HAP-1 (cell line): ENCODE data around the gene MYH15.
"Not testable (repeated sequence)": the region's sequence is repeated elsewhere in the genome, so short reads cannot be mapped to it uniquely, and the experiment has no call there.

Experiments used
- DNase-seq, 2 experiments: peaks; one replicate each; pipeline ENCODE4 v3.0.0-alpha.2; 2016 to 2020; ENCODE audit warnings: low spot score in 2 of 2
- H3K27me3 ChIP-seq: fragments of 250-450 bp; sonication (Bioruptor Pico); 2 replicates; pipeline ENCODE4 v1.5.1; 2020; ENCODE audit warnings: low read depth, mild to moderate bottlenecking, moderate library complexity
- H3K36me3 ChIP-seq: fragments of 250-450 bp; sonication (Bioruptor Pico); replicated peaks from 2 replicates; pipeline ENCODE4 v1.5.1; 2020; ENCODE audit warnings: mild to moderate bottlenecking
- H3K4me1 ChIP-seq: fragments of 250-450 bp; sonication (Bioruptor Pico); 2 replicates; pipeline ENCODE4 v1.5.1; 2020; ENCODE audit warnings: mild to moderate bottlenecking
- H3K4me3 ChIP-seq: fragments of 250-450 bp; sonication (Bioruptor Pico); 2 replicates; pipeline ENCODE4 v1.5.1; 2020; ENCODE audit warnings: mild to moderate bottlenecking, moderate library complexity
- H3K9me3 ChIP-seq: fragments of 250-450 bp; sonication (Bioruptor Pico); 2 replicates; pipeline ENCODE4 v1.5.1; 2020; ENCODE audit warnings: mild to moderate bottlenecking, moderate library complexity
- in situ Hi-C: fragments of 300-500 bp; cut with MboI; formaldehyde crosslinking; loops from 3 replicates; pipeline ENCODE4 v1.14.3; 2020; ENCODE audit warnings: low sequenced_read_pairs, inconsistent platforms, mixed read lengths

MYH15 gene

DNA sequence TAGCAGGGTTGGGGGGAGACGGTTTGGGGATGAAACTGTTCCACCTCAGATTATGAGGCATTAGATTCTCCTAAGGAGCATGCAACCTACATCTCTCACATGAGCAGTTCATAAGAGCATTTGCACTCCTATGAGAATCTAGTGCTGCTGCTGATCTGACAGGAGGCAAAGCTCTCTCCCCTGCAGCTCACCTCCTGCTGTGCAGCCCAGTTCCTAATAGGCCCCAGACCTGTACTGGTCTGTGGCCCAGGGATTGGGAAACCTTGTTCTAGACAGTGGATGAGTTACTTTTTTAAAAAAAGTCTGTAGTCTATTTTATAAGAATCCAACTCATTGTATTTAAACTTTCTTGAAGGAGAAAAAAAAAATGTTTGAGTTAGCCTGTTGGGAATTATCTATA lies 114.1 kb downstream of the MYH15 start:
- peaks cover 19% of the 10 kb centered on the region for H3K4me1 ChIP-seq
- no peak overlapping the region for H3K4me3 ChIP-seq
- H3K36me3 ChIP-seq = no peaks in the 10 kb centered on the region
- no peak for DNase-seq
- H3K9me3 ChIP-seq = no peaks in the 10 kb centered on the region
- in situ Hi-C loops = no loop called here
- no peaks in the 10 kb centered on the region for H3K27me3 ChIP-seq

DNA sequence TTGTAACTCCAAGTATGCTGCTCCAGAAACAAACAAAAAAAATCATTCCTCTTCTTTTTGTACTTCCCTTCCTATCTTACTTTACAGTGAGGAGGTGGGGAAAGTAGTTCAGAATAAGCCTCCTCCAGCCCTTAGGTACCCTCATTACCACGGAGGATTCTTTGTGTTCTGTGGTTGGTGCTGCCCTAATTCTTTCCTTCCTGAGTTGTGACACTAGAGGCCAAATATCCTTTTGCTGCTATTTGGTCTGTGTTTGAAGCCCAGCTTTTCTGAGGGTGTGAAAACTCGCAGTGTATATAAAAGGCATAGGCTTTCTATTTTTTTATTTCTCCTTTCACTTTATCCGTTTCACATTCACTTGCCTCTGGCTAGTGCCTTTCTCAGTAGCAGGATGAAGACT lies 115.8 kb downstream of the MYH15 start:
- no peak for DNase-seq
- Histone ChIP-seq H3K4me1 (peaks cover 24% of the 10 kb centered on the region), H3K9me3 (no peaks in the 10 kb centered on the region), H3K4me3 (no peak overlapping the region), H3K27me3 (no peaks in the 10 kb centered on the region), H3K36me3 (no peaks in the 10 kb centered on the region)
- in situ Hi-C loops = no loop called here

DNA sequence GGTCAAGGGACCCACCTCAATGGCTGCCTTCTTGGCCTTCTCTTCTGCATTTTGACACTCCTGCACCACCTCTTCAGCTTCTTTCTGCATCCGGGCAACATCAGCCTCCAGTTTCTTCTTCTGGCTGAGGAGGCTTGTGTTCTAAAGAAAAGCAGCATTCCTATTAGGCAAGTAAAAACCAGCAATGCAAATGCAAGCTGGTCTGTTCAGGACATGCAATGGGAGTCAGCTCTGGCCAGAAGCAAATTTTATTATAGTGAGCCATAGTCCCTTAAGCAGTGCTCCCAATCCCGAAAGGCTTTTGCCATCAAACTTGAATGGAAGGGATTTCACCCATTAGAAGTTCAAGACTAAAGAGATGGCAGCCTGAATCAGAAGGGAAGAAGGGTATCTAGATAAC lies 116.4 kb downstream of the MYH15 start:
- Histone ChIP-seq H3K36me3 (no peaks in the 10 kb centered on the region), H3K4me3 (no peak overlapping the region), H3K4me1 (peaks cover 29% of the 10 kb centered on the region), H3K9me3 (no peaks in the 10 kb centered on the region), H3K27me3 (no peaks in the 10 kb centered on the region)
- in situ Hi-C loops = no loop called here
- DNase-seq = no peak

DNA sequence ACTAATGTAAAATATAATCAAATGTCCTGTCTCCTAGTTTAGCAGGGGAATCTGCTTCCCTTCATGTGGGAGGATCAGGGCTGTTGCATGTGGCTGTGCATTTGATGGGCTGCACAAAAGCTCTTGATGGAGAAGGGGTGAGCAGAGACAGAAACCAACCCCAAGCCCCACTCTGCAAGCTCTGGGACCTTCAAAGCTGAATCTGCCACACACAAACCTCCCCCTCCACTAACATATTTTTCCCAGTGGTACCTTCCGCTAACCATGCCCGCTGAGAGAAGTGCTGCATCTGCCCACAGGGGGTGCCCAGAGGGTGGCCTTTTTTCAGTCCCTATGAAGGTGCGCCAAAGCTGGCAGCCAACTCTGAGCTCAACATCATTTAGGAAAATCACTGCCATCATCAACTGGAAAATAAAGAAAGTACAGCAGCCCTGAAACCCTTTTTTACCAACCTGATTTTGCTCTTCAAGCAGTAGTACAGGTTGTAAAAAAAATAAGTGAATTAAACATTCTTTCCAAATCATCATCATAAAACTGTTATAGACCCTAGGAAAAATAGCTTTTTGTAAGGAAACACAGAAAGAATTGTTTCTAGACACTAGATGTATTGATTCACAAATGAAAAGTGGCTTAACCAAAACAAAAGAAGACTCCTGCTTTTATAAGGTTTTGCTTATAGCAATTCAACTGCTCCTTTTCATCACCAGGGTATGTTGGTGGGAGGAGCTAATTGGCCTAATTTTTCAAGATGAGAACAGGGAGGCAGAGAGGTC lies 117.1 kb downstream of the MYH15 start:
- no peaks in the 10 kb centered on the region for H3K36me3 ChIP-seq
- peak; percentile 77 to 92 for DNase-seq
- H3K9me3 ChIP-seq = no peaks in the 10 kb centered on the region
- H3K27me3 ChIP-seq = no peaks in the 10 kb centered on the region
- peaks cover 29% of the 10 kb centered on the region for H3K4me1 ChIP-seq
- no peak overlapping the region for H3K4me3 ChIP-seq
- in situ Hi-C loops = no loop called here

DNA sequence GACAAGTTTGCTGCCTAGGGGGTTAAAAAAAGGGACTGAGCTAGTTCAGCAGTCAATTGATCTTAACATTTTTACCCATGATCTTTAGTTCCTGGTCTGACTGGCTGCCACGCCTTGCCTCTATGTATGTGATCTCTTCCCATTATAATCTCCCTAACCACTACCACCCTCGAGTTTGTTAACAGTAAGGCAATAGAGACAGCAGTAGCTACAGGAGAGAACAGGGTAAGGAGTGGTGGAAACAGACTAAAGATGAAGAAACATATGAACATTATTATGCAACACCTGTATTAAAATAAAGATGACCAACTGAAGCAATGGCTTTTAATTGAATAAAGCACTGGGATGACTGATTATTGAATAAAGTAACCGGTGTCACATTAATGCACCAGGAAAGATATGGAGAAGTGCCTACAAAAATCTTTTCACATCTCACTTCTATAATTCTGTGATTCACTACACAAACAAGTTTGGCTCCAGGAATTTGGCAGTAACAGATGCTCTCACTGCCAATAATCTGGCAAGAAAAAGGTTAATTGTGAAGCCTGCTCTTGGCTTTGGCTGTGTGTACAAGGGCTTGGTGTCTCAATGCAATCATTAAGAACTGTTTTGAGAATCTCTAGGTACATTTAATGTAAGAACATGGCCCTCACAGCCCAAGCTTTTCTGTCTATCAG lies 118.3 kb downstream of the MYH15 start:
- H3K27me3 ChIP-seq = no peaks in the 10 kb centered on the region
- H3K36me3 ChIP-seq = no peaks in the 10 kb centered on the region
- no peak for DNase-seq
- no peaks in the 10 kb centered on the region for H3K9me3 ChIP-seq
- no peak overlapping the region for H3K4me3 ChIP-seq
- H3K4me1 ChIP-seq = peaks cover 29% of the 10 kb centered on the region
- in situ Hi-C loops = no loop called here

DNA sequence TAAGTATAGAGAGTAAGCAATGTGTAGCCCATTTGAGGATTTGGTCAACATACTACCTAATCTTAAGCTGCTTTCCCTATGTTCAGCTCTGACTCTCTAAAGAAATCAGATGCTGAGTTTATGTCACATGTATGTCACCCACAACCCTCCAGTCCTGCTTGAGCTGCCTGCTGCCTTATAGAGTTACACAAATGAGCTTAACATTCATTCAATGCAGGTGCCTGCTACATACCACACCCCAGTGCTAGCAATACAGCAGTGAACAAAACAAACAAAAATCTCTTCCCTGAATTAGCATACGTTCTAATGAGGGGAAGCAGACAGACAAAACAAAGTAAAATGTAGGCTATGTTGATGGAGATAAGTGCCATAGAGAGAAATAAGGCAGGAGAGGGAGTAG lies 121.0 kb downstream of the MYH15 start:
- Histone ChIP-seq H3K9me3 (no peaks in the 10 kb centered on the region), H3K36me3 (no peaks in the 10 kb centered on the region), H3K4me1 (peaks cover 29% of the 10 kb centered on the region), H3K27me3 (no peaks in the 10 kb centered on the region), H3K4me3 (no peak overlapping the region)
- DNase-seq = peak; percentile 13 to 36
- in situ Hi-C loops = no loop called here

DNA sequence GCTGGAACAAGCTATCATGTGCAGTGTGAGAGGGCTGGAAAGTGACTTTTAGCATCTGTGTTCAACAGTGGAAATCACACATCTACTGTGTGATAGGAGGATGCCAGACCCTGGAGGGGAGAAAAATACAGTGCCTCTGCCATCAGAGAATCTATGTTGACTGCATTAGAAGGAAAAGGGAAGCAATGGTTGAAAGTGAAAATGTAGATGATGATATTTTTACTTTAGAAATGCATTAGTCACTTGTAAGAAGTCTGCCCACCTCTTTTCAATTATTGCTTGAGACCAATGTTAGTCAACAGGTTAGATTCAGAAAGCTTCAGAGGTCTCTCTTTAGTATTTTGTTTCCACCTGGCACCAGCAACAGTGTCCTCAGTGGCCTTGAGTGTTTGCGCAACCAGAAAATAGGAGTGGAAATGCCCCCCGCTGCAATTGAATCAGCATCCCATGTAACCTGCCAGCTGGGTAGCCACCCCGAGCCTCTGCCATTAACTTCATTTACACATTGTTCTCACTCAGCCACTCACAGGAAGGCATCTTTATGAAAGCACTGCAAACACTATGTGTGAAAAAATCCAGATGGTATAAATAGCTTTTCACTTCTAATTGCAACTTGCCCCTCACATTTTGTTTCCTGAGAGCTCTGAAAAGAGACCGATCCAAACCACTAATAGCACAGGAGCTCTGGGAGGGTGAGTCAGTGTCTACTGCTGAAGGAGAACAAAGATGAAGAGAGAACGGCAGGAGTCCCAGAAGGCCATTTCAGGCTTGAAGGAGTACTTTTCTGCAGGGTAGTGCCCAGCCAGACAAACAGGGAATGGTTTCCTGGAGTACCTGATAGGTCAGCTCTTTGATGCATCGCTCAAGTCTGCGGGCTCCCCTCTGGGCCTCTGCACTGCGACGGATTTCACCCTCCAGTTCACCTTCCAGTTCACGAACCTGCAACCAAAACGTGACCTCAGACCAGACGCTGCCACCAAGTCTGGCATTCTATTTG lies 122.0 kb downstream of the MYH15 start:
- Histone ChIP-seq H3K9me3 (no peaks in the 10 kb centered on the region), H3K4me3 (no peak overlapping the region), H3K27me3 (no peaks in the 10 kb centered on the region), H3K4me1 (peaks cover 22% of the 10 kb centered on the region), H3K36me3 (no peaks in the 10 kb centered on the region)
- DNase-seq = no peak
- in situ Hi-C loops = no loop called here

DNA sequence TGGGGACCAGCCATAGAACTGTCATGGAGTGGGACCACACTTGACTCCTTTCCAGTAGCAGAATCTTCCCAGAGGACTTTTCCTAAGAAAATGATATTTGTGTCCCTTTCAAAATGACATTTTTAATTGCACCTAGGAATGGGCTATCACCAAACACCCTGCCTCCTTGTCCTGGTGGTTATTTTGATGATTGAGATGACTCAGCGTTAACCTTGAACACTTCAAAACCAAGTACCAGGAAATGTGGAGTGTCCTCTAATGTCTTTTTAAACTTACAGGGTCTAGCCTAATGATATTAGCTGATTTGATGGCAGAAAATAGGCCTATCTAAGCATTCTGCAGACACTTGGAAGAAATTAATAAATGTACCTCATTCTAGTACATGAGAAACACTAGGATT lies 123.3 kb downstream of the MYH15 start:
- Histone ChIP-seq H3K4me1 (peaks cover 11% of the 10 kb centered on the region), H3K9me3 (no peaks in the 10 kb centered on the region), H3K36me3 (no peaks in the 10 kb centered on the region), H3K27me3 (no peaks in the 10 kb centered on the region), H3K4me3 (no peak overlapping the region)
- DNase-seq = no peak
- in situ Hi-C loops = no loop called here

DNA sequence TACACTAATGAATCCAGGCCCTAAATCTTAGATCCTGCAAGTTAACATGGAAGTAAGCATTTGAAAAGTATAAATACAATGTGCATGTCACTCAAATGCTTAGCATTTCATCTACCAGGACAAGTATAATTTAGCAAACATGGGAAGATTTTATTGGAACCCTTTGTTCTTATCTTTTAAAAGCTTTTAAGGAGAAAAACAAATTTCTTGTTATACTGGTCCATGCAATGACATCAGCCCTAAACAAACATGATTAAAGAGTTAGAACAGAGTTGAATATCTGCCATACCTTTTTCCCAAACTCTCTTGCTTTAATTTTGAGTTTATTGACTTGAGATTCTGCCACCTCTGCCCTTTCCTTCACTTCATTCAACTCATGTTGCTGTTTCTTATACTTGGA lies 127.1 kb downstream of the MYH15 start:
- Histone ChIP-seq H3K27me3 (no peaks in the 10 kb centered on the region), H3K36me3 (no peaks in the 10 kb centered on the region), H3K4me1 (no peaks in the 10 kb centered on the region), H3K4me3 (no peak overlapping the region), H3K9me3 (no peaks in the 10 kb centered on the region)
- no peak for DNase-seq
- in situ Hi-C loops = no loop called here

DNA sequence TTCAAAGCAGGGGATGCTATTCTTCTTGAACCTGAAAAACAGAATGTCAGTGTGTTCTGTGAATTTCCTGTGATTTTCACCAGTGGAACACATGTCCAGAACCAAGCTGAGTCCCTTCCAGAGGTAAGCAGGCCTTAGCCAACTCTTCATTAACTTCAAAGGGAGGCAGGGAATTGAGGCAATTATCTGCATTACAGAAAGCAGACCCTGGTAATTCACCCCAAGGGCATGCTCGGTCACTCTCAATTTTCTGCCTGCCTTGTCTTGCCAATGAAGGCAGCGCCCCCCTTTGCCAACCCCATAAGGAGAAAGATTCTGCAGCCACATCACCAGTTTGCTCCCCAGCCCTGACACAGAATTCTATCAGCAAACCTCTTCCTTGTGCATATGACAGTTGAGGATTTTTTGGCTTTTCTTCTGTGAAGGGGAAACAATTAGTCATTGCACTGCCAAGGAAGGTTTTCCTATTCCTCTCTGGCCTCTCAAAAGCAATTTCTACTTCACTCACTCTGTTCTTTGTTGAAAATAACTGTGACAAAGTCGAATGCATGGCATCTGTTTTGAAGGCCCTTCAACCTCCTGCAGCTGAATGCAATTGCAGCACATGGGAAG lies 128.8 kb downstream of the MYH15 start:
- no peak overlapping the region for H3K4me3 ChIP-seq
- no peaks in the 10 kb centered on the region for H3K27me3 ChIP-seq
- DNase-seq = no peak
- no peaks in the 10 kb centered on the region for H3K9me3 ChIP-seq
- in situ Hi-C loops = no loop called here
- no peaks in the 10 kb centered on the region for H3K36me3 ChIP-seq
- H3K4me1 ChIP-seq = no peaks in the 10 kb centered on the region

DNA sequence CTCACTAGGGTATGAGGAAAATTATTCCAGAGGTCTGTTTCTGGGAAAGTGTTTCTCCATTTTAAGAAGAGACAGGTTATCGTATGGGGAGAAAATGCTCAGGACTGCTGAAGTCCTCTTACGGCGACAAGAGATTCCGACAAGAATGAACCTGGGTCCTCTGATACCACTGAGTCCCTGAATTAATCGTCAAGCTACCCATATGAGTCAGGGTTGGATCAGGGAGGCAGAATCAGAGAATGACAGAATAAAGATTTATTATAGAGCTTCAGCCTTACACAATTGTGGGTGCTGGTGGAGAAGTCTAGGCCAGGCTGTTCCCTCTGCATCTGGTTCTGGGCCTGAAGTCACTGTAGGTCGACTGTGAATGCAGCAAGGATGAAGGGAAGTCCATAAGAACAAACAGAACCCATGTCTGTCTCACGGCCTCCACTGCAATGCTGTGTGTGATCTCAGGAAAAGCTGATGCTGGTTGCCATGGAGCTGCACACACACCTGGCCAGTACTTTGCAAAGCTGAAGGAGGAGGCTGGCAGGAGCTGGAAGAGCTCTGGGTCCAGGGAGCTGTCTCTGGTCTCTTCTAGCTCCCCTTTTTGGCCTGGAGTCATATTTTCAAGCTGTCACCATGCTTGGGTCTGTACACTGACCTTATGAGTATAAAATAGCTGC lies 130.1 kb downstream of the MYH15 start:
- no peak for DNase-seq

DNA sequence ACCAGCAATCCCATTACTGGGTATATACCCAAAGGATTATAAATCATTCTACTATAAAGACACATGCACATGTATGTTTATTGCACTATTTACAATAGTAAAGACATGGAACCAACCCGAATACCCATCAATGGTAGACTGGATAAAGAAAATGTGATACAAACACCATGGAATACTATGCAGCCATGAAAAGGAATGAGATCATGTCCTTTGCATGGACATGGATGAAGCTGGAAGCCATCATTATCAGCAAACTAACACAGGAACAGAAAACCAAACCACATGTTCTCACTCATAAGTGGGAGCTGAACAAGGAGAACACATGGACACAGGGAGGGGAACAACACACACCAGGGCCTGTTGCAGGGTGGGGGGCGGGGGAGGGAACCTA lies 131.4 kb downstream of the MYH15 start:
- H3K4me3 ChIP-seq, in situ Hi-C loops, DNase-seq, H3K36me3 ChIP-seq, H3K27me3 ChIP-seq, H3K9me3 ChIP-seq, H3K4me1 ChIP-seq: not testable (repeated sequence)

More for the DNA sequence above, 130.1 kb downstream of the MYH15 start:
- H3K9me3 ChIP-seq = no peaks in the 10 kb centered on the region
- H3K4me3 ChIP-seq = no peak overlapping the region
- no peaks in the 10 kb centered on the region for H3K27me3 ChIP-seq
- no peaks in the 10 kb centered on the region for H3K4me1 ChIP-seq
- H3K36me3 ChIP-seq = no peaks in the 10 kb centered on the region
- in situ Hi-C loops = no loop called here
